Activated gamma-delta T cell treated with anti-CD3 and anti-CD28 coated beads, Interleukin-2, amount 50 U/mL, for 16 hours (primary cell): ENCODE results near the gene RCCD1.

ENCODE experiments used
- DNase-seq: peaks from one replicate; pipeline ENCODE4 v3.0.0-alpha.2; 2020; ENCODE audit warnings: low read depth

RCCD1 gene

GRCh38 chr15:90942354-90943120 lies 12.1 kb upstream of the RCCD1 start:
- no peak for DNase-seq

DNA sequence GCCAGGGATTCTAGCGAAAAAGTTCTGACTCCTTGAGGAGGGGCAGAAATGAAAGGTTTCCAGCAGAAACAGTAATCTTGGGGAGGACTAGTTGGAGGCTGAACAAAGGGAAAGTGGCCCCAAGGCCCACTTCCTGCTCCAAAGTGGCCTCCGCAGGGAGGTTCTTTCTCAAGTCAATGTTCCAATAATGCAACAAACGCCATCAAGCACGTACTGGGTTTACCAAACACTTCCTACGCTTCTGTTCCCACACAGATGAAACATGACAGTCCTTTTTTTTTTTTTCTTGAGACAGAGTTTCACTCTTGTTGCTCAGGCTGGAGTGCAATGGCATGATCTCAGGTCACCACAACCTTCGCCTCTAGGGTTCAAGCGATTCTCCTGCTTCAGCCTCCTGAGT lies 9.6 kb upstream of the RCCD1 start:
- DNase-seq: no peak

GRCh38 chr15:90946538-90946937 lies 8.1 kb upstream of the RCCD1 start:
- DNase-seq: no peak

- no peak for DNase-seq
Observed at GRCh38 chr15:90946941-90947576, 7.6 kb upstream of the RCCD1 start.

GRCh38 chr15:90947577-90948357 lies 6.9 kb upstream of the RCCD1 start:
- DNase-seq: no peak

GRCh38 chr15:90948506-90948905 lies 6.2 kb upstream of the RCCD1 start:
- DNase-seq: no peak

- no peak for DNase-seq
Observed at GRCh38 chr15:90949979-90950675, 4.6 kb upstream of the RCCD1 start.

DNA sequence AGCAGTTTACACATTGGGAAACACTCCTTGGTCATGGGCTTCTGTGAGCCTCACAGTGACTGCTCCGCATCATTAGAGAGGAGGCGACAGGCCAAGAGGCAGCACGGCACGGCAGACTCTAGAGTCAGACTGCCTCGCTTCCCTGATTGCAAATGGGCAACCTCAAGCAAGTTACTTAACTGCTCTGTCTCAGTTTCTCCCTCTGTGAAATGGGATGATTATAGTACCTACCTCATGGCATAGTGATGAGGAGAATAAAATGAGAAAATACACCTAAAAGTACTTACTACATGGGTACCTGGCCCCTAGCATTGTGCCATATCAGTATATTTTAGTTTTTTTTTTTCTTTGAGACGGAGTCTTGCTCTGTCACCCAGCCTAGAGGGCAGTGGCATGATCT lies 4.0 kb upstream of the RCCD1 start:
- DNase-seq: no peak

GRCh38 chr15:90952901-90953677 lies 1.6 kb upstream of the RCCD1 start:
- no peak for DNase-seq

GRCh38 chr15:90953947-90954711 lies 555 bp upstream of the RCCD1 start:
- DNase-seq: no peak

DNA sequence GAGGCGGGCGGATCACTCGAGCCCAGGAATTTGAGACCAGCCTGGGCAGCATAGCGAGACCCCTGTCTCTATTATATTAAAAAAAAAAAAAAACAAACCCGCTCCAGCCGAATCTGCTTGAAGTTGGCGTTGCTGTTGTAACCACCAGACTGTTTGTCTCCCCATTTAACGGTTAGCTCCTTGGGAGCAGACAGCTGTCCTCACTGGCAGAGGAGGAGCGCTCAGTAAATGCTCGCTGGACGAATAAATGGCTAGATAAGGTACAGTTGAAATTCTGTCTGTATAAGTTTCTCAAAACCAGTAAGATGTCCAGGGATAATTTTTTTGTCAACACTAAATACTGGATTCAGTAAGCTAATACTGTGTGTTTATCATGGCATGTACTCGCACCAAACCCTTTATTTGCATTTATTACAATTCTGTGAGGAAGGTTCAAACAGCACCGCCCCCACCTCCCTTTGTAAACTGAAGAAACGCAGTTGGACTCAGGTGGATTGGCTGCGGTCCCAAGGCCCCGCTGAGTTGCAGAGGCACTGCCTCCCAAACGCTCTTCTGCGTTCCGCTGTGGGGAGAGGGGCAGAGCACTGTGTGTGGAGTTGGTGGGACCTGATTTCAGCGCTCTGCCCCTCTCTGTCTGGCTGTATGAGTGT lies 1.1 kb downstream of the RCCD1 start:
- DNase-seq: no peak

DNA sequence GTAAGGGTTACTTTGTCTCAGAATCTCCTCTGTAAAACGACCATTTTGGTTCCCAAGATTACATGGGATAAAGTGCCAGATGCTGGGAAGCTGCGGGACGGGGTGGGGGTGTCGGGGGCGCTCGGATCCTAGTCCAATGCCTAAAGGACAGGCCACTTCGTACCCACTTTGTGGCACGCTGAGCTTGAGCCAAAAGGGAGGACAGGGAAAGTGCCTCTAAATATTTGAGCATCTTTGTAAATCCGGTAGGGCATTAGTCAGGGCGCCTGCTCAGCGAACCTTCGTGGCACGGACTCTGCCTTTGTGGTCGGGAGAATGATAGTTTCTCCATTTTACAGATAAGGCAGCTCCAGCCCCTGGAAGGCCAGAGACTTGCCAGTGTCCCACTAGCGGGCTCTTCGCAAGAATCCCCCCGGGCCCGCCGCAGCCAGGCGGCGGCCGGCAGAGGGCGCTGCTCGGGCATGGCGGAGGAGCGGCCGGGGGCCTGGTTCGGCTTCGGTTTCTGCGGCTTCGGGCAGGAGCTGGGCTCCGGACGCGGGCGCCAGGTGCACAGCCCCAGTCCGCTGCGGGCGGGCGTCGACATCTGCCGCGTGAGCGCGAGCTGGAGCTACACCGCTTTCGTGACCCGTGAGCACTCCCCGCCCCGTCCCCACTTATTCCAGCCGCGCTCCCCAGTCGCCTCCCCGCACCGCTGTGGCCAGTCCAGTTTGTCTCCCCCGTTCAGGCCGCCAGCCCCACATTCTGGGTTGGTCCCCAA lies 1.8 kb downstream of the RCCD1 start:
- peak; percentile 57 for DNase-seq

DNA sequence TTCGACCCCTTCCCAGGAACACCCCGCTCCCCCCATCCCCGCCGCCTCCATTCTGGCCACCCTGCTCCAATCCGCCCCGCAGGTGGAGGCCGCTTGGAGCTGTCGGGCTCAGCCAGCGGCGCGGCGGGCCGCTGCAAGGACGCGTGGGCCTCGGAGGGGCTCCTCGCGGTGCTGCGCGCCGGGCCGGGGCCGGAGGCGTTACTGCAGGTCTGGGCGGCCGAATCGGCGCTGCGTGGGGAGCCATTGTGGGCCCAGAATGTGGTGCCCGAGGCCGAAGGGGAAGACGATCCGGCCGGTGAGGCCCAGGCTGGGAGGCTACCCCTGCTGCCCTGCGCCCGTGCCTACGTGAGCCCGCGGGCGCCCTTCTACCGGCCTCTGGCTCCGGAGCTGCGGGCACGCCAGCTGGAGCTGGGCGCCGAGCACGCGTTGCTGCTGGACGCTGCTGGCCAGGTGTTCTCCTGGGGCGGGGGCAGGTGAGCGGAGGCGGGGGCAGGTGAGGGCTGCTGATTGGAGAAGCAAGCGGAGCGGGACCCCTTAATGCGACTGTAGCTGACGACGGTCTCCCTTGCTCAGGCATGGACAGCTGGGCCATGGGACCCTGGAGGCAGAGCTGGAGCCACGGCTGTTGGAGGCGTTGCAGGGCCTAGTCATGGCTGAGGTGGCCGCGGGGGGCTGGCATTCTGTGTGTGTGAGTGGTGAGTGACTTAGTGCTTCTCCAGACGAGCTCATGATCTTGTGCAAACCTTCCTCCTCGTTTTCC lies 2.5 kb downstream of the RCCD1 start:
- no peak for DNase-seq

GRCh38 chr15:90957791-90958190 lies 3.1 kb downstream of the RCCD1 start:
- no peak for DNase-seq

- DNase-seq: no peak
Observed at GRCh38 chr15:90959028-90959595, 4.4 kb downstream of the RCCD1 start.

DNA sequence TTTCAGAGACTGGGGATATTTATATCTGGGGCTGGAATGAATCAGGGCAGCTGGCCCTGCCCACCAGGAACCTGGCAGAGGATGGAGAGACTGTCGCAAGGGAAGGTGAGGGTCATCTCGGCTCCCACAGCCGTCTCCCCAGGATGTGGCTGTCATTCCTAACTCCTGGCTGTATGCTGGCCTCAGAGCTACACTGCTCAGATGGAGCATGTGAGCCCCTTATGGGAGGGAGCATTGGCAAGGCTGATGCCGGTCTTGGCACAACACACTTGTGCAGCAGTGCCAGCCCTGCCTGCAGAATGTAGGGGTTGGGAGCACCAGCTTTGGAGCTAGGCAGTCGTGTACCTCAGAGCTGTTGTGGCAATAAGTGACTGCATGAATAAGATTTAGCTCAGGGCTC lies 5.2 kb downstream of the RCCD1 start:
- DNase-seq: no peak

DNA sequence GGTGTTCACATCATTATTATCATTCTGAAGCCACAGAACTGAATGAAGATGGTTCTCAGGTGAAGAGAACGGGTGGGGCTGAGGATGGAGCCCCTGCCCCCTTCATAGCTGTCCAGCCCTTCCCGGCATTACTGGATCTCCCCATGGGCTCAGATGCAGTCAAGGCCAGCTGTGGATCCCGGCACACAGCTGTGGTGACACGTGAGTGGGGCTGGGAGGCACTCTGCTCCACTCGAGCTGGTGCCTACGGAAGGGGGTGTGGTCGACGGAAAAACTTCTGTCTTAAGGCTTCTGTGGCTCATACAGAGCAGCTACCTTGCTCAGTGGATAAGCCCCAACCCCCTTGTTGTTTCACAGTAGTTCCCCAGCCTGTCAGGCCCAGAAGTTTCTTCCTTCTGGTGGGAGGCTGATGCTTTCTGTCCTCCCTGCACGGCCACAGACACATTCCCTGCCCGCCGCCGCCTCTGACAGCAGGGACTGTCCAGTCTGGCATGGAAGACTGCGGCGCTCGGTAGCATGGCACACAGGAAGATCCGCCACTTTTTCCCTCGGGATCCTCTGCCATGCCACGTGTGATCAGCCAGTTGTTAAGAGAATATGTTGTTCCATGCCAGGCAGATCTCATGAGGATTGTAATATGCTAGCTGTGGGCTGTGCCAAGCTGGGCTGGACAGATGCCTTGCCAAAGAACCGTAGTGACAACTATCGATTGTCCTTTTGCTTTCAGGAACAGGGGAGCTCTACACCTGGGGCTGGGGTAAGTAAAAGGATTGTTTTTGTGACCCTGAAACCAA lies 5.8 kb downstream of the RCCD1 start:
- DNase-seq: no peak

DNA sequence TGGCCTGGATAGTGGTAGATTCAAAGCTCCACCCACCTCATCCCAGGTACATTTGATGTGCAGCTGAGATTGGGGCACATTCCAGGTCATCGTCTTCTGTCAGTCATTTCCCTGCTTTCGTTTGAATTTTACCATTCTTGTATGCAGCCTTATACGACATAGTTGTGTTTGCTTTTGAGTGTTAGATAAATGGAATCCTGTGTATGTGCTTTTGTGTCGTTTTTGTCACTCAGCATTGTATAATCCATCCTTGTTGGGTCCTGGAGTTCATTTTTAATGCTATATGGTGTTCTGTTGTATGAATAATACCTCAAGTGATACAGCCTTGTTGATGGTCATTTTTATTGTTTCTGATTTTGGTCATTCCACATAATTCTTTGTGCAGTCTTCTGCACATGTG lies 7.3 kb downstream of the RCCD1 start:
- DNase-seq: no peak
